Endodermal cell (in vitro differentiated cells): ENCODE data around the gene TANK. TPM values are rescaled to one million over a fixed set of nuclear protein-coding genes. Genes with fewer than 3 reads are reported as not detected.
A peak's percentile ranks its signal among the peaks of the same experiment; 100 is the strongest.

ENCODE experiments used
- DNase-seq: peaks from one replicate; pipeline ENCODE4 v3.0.0-alpha.2; 2017
- H3K27ac ChIP-seq: 2 replicates; pipeline ENCODE4 v1.5.1; 2013; ENCODE audit warnings: mild to moderate bottlenecking, low read depth, low read length, moderate library complexity
- H3K27me3 ChIP-seq: 2 replicates; pipeline ENCODE4 v1.6.1; 2013; ENCODE audit warnings: mild to moderate bottlenecking, low read length, moderate library complexity; ENCODE audit not compliant: insufficient read depth, control insufficient read depth, poor library complexity, severe bottlenecking
- H3K36me3 ChIP-seq: 2 replicates; pipeline ENCODE4 v1.7.0; 2013; ENCODE audit warnings: mild to moderate bottlenecking, low read length, moderate library complexity; ENCODE audit not compliant: control insufficient read depth, insufficient read depth
- H3K4me1 ChIP-seq: one replicate; pipeline ENCODE4 v1.7.0; 2013; ENCODE audit warnings: low read length; ENCODE audit not compliant: control insufficient read depth, insufficient read depth
- H3K4me3 ChIP-seq: 2 replicates; pipeline ENCODE4 v1.5.1; 2013; ENCODE audit warnings: mild to moderate bottlenecking, low read length, moderate library complexity
- H3K9ac ChIP-seq: 2 replicates; pipeline ENCODE4 v1.6.1; 2013; ENCODE audit warnings: mild to moderate bottlenecking, low read length, moderate library complexity; ENCODE audit not compliant: poor library complexity, severe bottlenecking; ENCODE audit errors: extremely low read depth
- H3K9me3 ChIP-seq: 2 replicates; pipeline ENCODE4 v1.6.1; 2013; ENCODE audit warnings: mild to moderate bottlenecking, low read length, moderate library complexity; ENCODE audit not compliant: control insufficient read depth
- H3K27ac Mint-ChIP-seq: 2 replicates; pipeline ENCODE4 v1.8.0; 2020; ENCODE audit warnings: mixed read lengths
- H3K27me3 Mint-ChIP-seq: 2 replicates; pipeline ENCODE4 v1.8.0; 2021; ENCODE audit warnings: mild to moderate bottlenecking, mixed read lengths; ENCODE audit not compliant: insufficient read depth
- H3K36me3 Mint-ChIP-seq: 2 replicates; pipeline ENCODE4 v1.8.0; 2020; ENCODE audit warnings: low read depth, mixed read lengths
- H3K4me1 Mint-ChIP-seq: 2 replicates; pipeline ENCODE4 v1.8.0; 2020; ENCODE audit warnings: mixed read lengths
- H3K4me3 Mint-ChIP-seq: 2 replicates; pipeline ENCODE4 v1.8.0; 2020; ENCODE audit warnings: mild to moderate bottlenecking, moderate library complexity, mixed read lengths
- H3K9me3 Mint-ChIP-seq: 2 replicates; pipeline ENCODE4 v1.8.0; 2020; ENCODE audit warnings: mild to moderate bottlenecking, mixed read lengths
- WGBS, 2 experiments: methylation state at CpG; one replicate each; pipeline versions ENCODE4 v1.1.5 to v1.1.7; 2013; ENCODE audit warnings: missing lambda C conversion rate in 2 of 2, mixed read lengths in 1 of 2; ENCODE audit not compliant: insufficient coverage in 1 of 2, insufficient read length in 1 of 2; 5-methylcytosine and 5-hydroxymethylcytosine counted together
- total RNA-seq, 2 donors: library from RNA; stranded (reverse); fragmentation: NEBNext Ultra II Directional in 1 of 2; extraction: Animal tissue kit (Norgen Biotek cat#: 25700) in 1 of 2; gene quantifications; 2 replicates in 1 of 2; 3 replicates in 1 of 2; pipeline ENCODE4 v1.2.1, GENCODE V29; 2021
- TF ChIP-seq, protein P1 (sequence below): fragments of 200-600 bp; sonication (generic); conservative IDR thresholded peaks from 2 replicates; pipeline ENCODE4 v1.5.0; 2021; ENCODE audit warnings: antibody characterized with exemption, mild to moderate bottlenecking

Gene TANK
- total RNA-seq, 2 donors from 2014 or later = 22.4 to 33.2 TPM

DNA sequence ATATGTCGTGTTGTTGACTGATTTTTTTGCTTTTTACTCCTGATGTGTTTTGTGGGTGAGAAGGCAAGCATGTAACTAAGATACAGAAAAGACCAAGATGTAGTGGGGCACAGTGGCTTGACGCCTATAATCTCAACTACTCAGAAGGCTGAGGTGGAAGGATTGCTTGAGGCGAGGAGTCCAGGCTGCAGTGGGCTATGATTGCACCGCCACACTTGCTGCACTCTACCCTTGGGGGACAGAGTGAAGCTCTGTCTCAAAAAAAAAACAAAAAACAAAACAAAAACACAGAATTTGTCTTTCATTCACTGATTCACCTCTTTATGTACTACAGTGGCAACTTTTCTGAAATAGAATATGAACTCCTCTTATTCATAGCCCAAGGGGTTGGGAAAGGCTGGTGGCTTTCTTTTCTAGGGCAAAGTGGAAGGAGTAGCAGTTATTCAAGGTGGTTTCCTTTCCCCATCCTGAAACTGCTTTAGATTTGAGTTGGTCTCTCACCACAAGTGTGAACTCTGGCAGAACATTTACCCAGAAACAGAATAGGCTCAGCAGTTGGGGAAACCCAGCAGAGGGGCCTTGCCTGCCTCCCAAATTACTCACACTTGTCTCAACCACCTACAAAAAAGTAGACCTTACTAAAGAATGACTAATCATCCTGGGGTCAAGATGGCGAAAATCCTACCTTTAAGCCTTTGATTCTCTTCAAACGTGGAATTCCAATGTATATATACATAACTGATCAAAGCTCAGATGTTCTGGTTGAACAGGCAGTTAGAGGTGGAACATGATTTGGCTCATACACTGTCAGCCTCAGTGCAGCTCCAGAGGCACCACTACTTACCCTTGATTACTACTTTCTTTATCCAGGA is 6.5 kb downstream of the TANK start:
- H3K9me3 ChIP-seq = no peaks in the 10 kb centered on the region
- H3K9me3 Mint-ChIP-seq = no peaks in the 10 kb centered on the region
- peaks cover 34% of the 10 kb centered on the region for H3K36me3 ChIP-seq
- DNase-seq = no peak
- no peak overlapping the region for H3K27ac Mint-ChIP-seq
- peaks cover 37% of the 10 kb centered on the region for H3K4me1 Mint-ChIP-seq
- H3K36me3 Mint-ChIP-seq = peaks cover 27% of the 10 kb centered on the region
- H3K27me3 Mint-ChIP-seq = no peaks in the 10 kb centered on the region
- no peak overlapping the region for H3K4me3 Mint-ChIP-seq
- 97 to 100% methylated on average over 3 to 6 of the region's 6 CpGs for WGBS, 2 experiments
- H3K27me3 ChIP-seq = no peaks in the 10 kb centered on the region
- TF ChIP-seq, protein P1, sequence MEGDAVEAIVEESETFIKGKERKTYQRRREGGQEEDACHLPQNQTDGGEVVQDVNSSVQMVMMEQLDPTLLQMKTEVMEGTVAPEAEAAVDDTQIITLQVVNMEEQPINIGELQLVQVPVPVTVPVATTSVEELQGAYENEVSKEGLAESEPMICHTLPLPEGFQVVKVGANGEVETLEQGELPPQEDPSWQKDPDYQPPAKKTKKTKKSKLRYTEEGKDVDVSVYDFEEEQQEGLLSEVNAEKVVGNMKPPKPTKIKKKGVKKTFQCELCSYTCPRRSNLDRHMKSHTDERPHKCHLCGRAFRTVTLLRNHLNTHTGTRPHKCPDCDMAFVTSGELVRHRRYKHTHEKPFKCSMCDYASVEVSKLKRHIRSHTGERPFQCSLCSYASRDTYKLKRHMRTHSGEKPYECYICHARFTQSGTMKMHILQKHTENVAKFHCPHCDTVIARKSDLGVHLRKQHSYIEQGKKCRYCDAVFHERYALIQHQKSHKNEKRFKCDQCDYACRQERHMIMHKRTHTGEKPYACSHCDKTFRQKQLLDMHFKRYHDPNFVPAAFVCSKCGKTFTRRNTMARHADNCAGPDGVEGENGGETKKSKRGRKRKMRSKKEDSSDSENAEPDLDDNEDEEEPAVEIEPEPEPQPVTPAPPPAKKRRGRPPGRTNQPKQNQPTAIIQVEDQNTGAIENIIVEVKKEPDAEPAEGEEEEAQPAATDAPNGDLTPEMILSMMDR = no peak
- no peak overlapping the region for H3K4me3 ChIP-seq
- H3K27ac ChIP-seq = no peak overlapping the region
- H3K9ac ChIP-seq = no peak overlapping the region
- H3K4me1 ChIP-seq = peaks cover 16% of the 10 kb centered on the region

- Mint-ChIP-seq H3K4me1 (peaks cover 33% of the 10 kb centered on the region), H3K36me3 (peaks cover 20% of the 10 kb centered on the region), H3K4me3 (no peak overlapping the region), H3K27me3 (no peaks in the 10 kb centered on the region), H3K27ac (no peak overlapping the region), H3K9me3 (no peaks in the 10 kb centered on the region)
- Histone ChIP-seq H3K9me3 (no peaks in the 10 kb centered on the region), H3K9ac (no peak overlapping the region), H3K27me3 (no peaks in the 10 kb centered on the region), H3K27ac (no peak overlapping the region), H3K4me3 (peak overlapping the region; percentile 19), H3K4me1 (peaks cover 16% of the 10 kb centered on the region), H3K36me3 (peaks cover 19% of the 10 kb centered on the region)
- TF ChIP-seq, protein P1 = no peak
- WGBS, 2 experiments = 100% methylated on average over 2 of the region's 2 CpGs; no CpG with 5 or more reads in 1 of the 2 experiments
- no peak for DNase-seq
Measured at GRCh38 chr2:161169335-161169734, 9.1 kb downstream of the TANK start.

GRCh38 chr2:161170377-161170776 is 10.1 kb downstream of the TANK start:
- DNase-seq = no peak
- no peak overlapping the region for H3K9ac ChIP-seq
- peaks cover 19% of the 10 kb centered on the region for H3K36me3 Mint-ChIP-seq
- 89 to 97% methylated on average over 3 to 6 of the region's 6 CpGs for WGBS, 2 experiments
- no peaks in the 10 kb centered on the region for H3K9me3 Mint-ChIP-seq
- peaks cover 16% of the 10 kb centered on the region for H3K4me1 ChIP-seq
- H3K27ac Mint-ChIP-seq = no peak overlapping the region
- H3K4me3 Mint-ChIP-seq = no peak overlapping the region
- no peaks in the 10 kb centered on the region for H3K27me3 Mint-ChIP-seq
- peaks cover 33% of the 10 kb centered on the region for H3K4me1 Mint-ChIP-seq
- H3K27ac ChIP-seq = no peak overlapping the region
- H3K9me3 ChIP-seq = no peaks in the 10 kb centered on the region
- TF ChIP-seq, protein P1 = no peak
- H3K27me3 ChIP-seq = no peaks in the 10 kb centered on the region
- peak overlapping the region; percentile 14 for H3K4me3 ChIP-seq
- H3K36me3 ChIP-seq = peaks cover 12% of the 10 kb centered on the region
